Caco-2 (cell line): ENCODE measurements around the gene C14orf132. TPM values are rescaled to one million over a fixed set of nuclear protein-coding genes. Genes with fewer than 3 reads are reported as not detected.

Experiments
- BruUV-seq: library from RNA; stranded (reverse); fragments of 400-500 nt; replicated peaks from 2 replicates; lab custom pipeline; 2021; lab: Mats Ljungman, UMichigan
- CTCF ChIA-PET: fragments of 300-600 bp; sonication (Branson Sonifier 250); formaldehyde crosslinking; loops from one replicate; lab custom pipeline; 2022; ENCODE audit warnings: antibody characterized with exemption; lab: Charles Lee
- POLR2A ChIA-PET: fragments of 300-600 bp; sonication (Branson Sonifier 250); formaldehyde crosslinking; loops from one replicate; lab custom pipeline; 2022; ENCODE audit warnings: antibody characterized with exemption; lab: Charles Lee
- DNase-seq, 2 experiments: peaks; one replicate each; pipeline versions ENCODE4 v3.0.0 to v3.0.0-alpha.2; 2020 to 2022
- H3K27me3 ChIP-seq: replicated peaks from 2 replicates; pipeline ENCODE4 v1.6.0; 2011; ENCODE audit warnings: low read length; ENCODE audit not compliant: control insufficient read depth, insufficient read depth
- H3K36me3 ChIP-seq: 2 replicates; pipeline ENCODE4 v1.5.1; 2011; ENCODE audit warnings: low read length; ENCODE audit not compliant: control insufficient read depth, insufficient read depth
- H3K4me1 ChIP-seq: fragments of 250-450 bp; sonication (Bioruptor Pico); 2 replicates; pipeline ENCODE4 v1.5.1; 2020; ENCODE audit warnings: mild to moderate bottlenecking
- H3K4me3 ChIP-seq: 2 replicates; pipeline ENCODE4 v1.5.1; 2011; ENCODE audit warnings: low read depth, mild to moderate bottlenecking, control low read depth, low read length
- H3K9me3 ChIP-seq: fragments of 250-450 bp; sonication (Bioruptor Pico); 2 replicates; pipeline ENCODE4 v1.5.1; 2020; ENCODE audit warnings: mild to moderate bottlenecking, moderate library complexity
- H3K27ac Mint-ChIP-seq: one replicate; pipeline ENCODE4 v1.8.0; 2022; ENCODE audit warnings: mixed read lengths; ENCODE audit not compliant: unreplicated experiment
- H3K27me3 Mint-ChIP-seq: one replicate; pipeline ENCODE4 v1.8.0; 2022; ENCODE audit warnings: mixed read lengths; ENCODE audit not compliant: insufficient read depth, unreplicated experiment
- H3K36me3 Mint-ChIP-seq: one replicate; pipeline ENCODE4 v1.8.0; 2022; ENCODE audit warnings: mild to moderate bottlenecking, mixed read lengths; ENCODE audit not compliant: insufficient read depth, unreplicated experiment
- H3K4me1 Mint-ChIP-seq: one replicate; pipeline ENCODE4 v1.8.0; 2022; ENCODE audit warnings: low read depth, mixed read lengths; ENCODE audit not compliant: unreplicated experiment
- H3K4me3 Mint-ChIP-seq: one replicate; pipeline ENCODE4 v1.8.0; 2022; ENCODE audit warnings: mild to moderate bottlenecking, moderate library complexity, mixed read lengths; ENCODE audit not compliant: unreplicated experiment
- H3K9me3 Mint-ChIP-seq: one replicate; pipeline ENCODE4 v1.8.0; 2022; ENCODE audit warnings: mixed read lengths; ENCODE audit not compliant: unreplicated experiment
- intact Hi-C: fragments of 100-400 bp; cut with micrococcal nuclease; formaldehyde crosslinking; loops from one replicate; pipeline ENCODE4 v1.10.0; 2022; ENCODE audit not compliant: unreplicated experiment
- total RNA-seq: library from RNA; stranded (reverse); gene quantifications from 2 replicates; pipeline ENCODE4 v1.2.3, GENCODE V29; 2022
- TF ChIP-seq, protein P1 (sequence below), 2 experiments: fragments of 200-600 bp in 1 of 2; IDR thresholded peaks; 1 replicate in 1 of 2; 2 replicates in 1 of 2; pipeline versions ENCODE4 v1.5.1 to v1.8.0; 2011 to 2022; ENCODE audit warnings: antibody characterized with exemption in 1 of 2, control low read depth in 1 of 2, inconsistent platforms in 1 of 2, low read depth in 1 of 2, low read length in 1 of 2, mild to moderate bottlenecking in 1 of 2, moderate library complexity in 1 of 2; ENCODE audit not compliant: insufficient read depth in 1 of 2, severe bottlenecking in 1 of 2, unreplicated experiment in 1 of 2

Gene C14orf132
- total RNA-seq, 1 experiment from 2014 or later = 0.20 TPM

DNA sequence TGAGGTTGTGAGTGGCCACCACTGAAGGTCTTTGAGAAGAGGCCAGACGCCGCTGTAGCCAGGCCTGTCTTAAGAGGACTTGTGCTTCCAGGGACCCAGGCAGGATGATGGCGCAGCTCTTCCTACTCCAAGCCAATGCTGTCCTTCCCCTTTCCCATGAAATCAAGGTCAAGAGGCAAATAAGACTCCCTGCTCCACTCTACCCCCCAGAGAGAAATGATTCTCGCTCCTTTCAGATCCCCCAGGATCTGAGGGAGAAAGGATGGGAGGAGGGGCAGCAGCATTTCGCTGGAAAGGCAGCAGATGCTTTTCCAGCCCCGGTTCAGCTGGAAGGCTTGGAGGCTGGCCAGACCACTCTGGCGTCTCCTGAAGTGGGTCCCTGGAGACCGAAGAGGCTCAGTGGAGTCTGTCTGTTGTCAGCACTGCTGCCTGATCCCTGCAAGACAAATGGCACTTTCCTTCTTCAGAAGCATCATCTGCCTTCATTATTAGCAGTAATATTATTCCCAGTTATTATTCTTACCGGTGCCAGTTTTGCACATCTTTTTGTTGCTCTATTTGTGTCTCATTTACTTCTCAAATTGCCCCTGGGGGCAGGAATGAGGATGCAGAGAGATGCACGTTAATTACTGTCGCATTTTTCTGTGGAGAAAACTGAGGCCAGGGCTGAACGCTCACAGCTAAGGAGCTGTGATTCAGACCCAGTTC, 51.4 kb downstream of the C14orf132 start:
- ChIA-PET CTCF (no interaction called here), POLR2A (no interaction called here)
- intact Hi-C loops = no loop called here
- H3K9me3 Mint-ChIP-seq = no peaks in the 10 kb centered on the region
- Histone ChIP-seq H3K9me3 (no peaks in the 10 kb centered on the region), H3K27me3 (no peaks in the 10 kb centered on the region), H3K4me1 (peaks cover 5% of the 10 kb centered on the region; the same call in 1 of the 2 replicates), H3K4me3 (no peak overlapping the region), H3K36me3 (no peaks in the 10 kb centered on the region)
- H3K4me3 Mint-ChIP-seq = no peak overlapping the region
- H3K4me1 Mint-ChIP-seq = no peaks in the 10 kb centered on the region
- no peak for DNase-seq
- no peaks in the 10 kb centered on the region for H3K36me3 Mint-ChIP-seq
- TF ChIP-seq, protein P1, sequence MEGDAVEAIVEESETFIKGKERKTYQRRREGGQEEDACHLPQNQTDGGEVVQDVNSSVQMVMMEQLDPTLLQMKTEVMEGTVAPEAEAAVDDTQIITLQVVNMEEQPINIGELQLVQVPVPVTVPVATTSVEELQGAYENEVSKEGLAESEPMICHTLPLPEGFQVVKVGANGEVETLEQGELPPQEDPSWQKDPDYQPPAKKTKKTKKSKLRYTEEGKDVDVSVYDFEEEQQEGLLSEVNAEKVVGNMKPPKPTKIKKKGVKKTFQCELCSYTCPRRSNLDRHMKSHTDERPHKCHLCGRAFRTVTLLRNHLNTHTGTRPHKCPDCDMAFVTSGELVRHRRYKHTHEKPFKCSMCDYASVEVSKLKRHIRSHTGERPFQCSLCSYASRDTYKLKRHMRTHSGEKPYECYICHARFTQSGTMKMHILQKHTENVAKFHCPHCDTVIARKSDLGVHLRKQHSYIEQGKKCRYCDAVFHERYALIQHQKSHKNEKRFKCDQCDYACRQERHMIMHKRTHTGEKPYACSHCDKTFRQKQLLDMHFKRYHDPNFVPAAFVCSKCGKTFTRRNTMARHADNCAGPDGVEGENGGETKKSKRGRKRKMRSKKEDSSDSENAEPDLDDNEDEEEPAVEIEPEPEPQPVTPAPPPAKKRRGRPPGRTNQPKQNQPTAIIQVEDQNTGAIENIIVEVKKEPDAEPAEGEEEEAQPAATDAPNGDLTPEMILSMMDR (IDR thresholded peaks at IDR 0.05; ENCODE audit: insufficient read depth in 1 of 2, low read depth in 1 of 2, low read length in 1 of 2, severe bottlenecking in 1 of 2, unreplicated experiment in 1 of 2) = no peak
- H3K27ac Mint-ChIP-seq = no peak overlapping the region
- H3K27me3 Mint-ChIP-seq = no peaks in the 10 kb centered on the region
- BruUV-seq = no TSS peak

DNA sequence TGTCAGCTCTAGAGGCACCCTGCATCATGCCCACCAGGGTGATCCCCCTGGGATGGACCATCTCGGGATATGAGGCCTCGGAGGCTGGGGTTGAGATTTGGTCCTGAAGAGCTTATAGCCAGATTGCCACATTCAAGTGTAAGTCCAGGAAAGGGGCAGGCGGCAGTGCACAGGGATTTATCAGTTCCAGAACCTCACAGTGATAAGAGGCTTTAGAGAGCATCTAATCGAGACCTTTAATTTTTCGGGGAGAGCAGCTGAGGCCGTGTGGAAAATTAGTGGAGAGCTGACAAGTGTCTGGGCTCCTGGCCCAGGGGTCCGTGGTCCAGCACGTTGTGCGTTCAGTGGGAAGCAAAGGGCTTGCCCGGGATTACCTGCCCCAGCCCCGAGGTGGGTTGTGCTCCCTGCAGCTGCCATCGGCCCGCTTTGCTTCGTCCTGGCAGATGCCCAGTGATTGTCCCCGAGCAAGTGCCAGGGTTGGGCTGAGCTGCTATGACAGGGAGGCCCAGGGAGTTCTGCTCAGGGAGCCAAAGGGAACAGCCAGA, 52.1 kb downstream of the C14orf132 start:
- Mint-ChIP-seq H3K27me3 (no peaks in the 10 kb centered on the region), H3K4me1 (peaks cover 3% of the 10 kb centered on the region), H3K27ac (no peak overlapping the region), H3K4me3 (no peak overlapping the region), H3K9me3 (no peaks in the 10 kb centered on the region), H3K36me3 (no peaks in the 10 kb centered on the region)
- TF ChIP-seq, protein P1 (IDR thresholded peaks at IDR 0.05; ENCODE audit: insufficient read depth in 1 of 2, low read depth in 1 of 2, low read length in 1 of 2, severe bottlenecking in 1 of 2, unreplicated experiment in 1 of 2) = no peak
- Histone ChIP-seq H3K36me3 (no peaks in the 10 kb centered on the region), H3K4me1 (peaks cover 11% of the 10 kb centered on the region; the same call in 1 of the 2 replicates), H3K4me3 (no peak overlapping the region), H3K27me3 (no peaks in the 10 kb centered on the region), H3K9me3 (no peaks in the 10 kb centered on the region)
- no peak for DNase-seq
- POLR2A ChIA-PET = no interaction called here
- no TSS peak for BruUV-seq
- CTCF ChIA-PET = no interaction called here
- intact Hi-C loops = no loop called here

DNA sequence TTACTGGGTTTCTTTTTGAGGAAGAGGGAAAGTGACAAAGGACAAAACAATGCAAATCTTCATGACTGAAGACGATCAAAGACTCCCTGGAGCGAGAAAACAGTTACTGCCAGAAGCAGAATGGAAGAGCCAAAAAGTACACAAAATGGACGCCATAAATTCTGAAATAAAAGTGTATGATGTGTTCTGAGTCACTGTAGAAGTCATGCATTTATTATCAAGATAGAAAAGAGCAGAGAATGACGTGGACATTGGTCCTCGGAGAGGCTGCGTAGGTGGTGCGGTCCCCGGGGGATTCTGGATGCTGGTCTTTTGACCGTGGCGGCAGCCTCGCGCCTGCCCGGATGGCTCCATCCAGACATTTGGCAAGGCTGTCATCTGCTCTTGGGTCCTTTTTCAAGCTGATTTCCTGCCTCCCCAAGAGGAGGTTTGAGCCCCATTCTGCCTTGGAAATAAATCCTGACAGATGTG, 52.8 kb downstream of the C14orf132 start:
- POLR2A ChIA-PET = no interaction called here
- BruUV-seq = no TSS peak
- Histone ChIP-seq H3K27me3 (no peaks in the 10 kb centered on the region), H3K4me1 (peaks cover 12% of the 10 kb centered on the region; the same call in 1 of the 2 replicates), H3K36me3 (no peaks in the 10 kb centered on the region), H3K9me3 (no peaks in the 10 kb centered on the region), H3K4me3 (no peak overlapping the region)
- Mint-ChIP-seq H3K4me3 (no peak overlapping the region), H3K9me3 (no peaks in the 10 kb centered on the region), H3K4me1 (peaks cover 8% of the 10 kb centered on the region), H3K36me3 (no peaks in the 10 kb centered on the region), H3K27me3 (no peaks in the 10 kb centered on the region), H3K27ac (no peak overlapping the region)
- CTCF ChIA-PET = no interaction called here
- intact Hi-C loops = no loop called here
- no peak for DNase-seq
- TF ChIP-seq, protein P1 (IDR thresholded peaks at IDR 0.05; ENCODE audit: insufficient read depth in 1 of 2, low read depth in 1 of 2, low read length in 1 of 2, severe bottlenecking in 1 of 2, unreplicated experiment in 1 of 2) = no peak
